ENCODE results near the gene OR1J4. TPM values are rescaled to one million over a fixed set of nuclear protein-coding genes. Genes with fewer than 3 reads are reported as not detected.

OR1J4 gene
- total RNA-seq, 1 donor from 2014 or later: not detected

DNA sequence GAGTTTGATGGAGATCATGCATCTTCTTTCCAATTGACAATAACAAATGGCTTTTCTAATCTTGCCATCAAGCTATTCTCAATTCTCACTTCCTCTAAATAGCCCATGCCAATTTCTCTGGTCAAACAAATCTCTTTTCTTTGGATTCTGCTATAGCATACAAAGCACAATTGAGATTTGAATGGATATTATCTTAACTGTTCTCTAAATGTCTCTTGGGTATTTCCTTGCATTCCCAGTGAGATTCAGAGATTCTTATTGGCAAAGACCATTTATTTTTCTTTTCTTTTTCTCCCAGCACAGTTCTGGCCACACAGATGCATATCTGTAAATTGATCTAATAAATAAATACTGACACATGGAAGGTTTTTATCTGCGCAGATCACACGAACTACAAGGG, 33.9 kb downstream of the OR1J4 start, which contains the start of gene OR1N2:
OR1N2 (plus strand) TSS at position 301 of the 400 bp plus-strand sequence. CDS start 100 bp downstream, outside the sequence.
- DNase-seq (ENCODE audit: low read depth): no peak
- peaks cover 4% of the 10 kb centered on the region for H3K27me3 ChIP-seq (ENCODE audit: control insufficient read depth, insufficient read depth, low read length)
- H3K4me3 ChIP-seq (ENCODE audit: low read depth, low read length): no peak within 1 kb of the TSS
- TF ChIP-seq, protein P1, sequence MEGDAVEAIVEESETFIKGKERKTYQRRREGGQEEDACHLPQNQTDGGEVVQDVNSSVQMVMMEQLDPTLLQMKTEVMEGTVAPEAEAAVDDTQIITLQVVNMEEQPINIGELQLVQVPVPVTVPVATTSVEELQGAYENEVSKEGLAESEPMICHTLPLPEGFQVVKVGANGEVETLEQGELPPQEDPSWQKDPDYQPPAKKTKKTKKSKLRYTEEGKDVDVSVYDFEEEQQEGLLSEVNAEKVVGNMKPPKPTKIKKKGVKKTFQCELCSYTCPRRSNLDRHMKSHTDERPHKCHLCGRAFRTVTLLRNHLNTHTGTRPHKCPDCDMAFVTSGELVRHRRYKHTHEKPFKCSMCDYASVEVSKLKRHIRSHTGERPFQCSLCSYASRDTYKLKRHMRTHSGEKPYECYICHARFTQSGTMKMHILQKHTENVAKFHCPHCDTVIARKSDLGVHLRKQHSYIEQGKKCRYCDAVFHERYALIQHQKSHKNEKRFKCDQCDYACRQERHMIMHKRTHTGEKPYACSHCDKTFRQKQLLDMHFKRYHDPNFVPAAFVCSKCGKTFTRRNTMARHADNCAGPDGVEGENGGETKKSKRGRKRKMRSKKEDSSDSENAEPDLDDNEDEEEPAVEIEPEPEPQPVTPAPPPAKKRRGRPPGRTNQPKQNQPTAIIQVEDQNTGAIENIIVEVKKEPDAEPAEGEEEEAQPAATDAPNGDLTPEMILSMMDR (IDR thresholded peaks at IDR 0.05; ENCODE audit: insufficient read depth, low read length, poor library complexity, severe bottlenecking): no peak
- no peaks in the 10 kb centered on the region for H3K36me3 ChIP-seq (ENCODE audit: control insufficient read depth, insufficient read depth, low read length)

DNA sequence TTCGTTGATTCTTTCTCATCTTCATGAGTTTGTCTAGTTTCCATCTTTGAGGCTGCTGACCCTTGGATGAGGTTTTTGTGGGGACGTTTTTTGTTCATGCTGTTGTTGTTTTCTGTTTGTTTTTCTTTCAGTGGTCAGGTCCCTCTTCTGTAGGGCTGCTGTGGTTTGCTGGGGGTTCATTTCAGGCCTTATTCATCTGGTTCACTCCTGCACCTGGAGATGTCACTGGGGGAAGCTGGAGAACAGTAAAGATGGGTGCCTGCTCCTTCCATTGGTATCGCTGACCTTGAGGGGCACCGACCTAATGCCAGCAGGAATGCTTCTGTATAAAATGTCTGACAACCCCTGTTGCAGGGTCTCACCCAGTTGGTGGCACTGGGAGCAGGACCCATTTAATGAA, 42.5 kb downstream of the OR1J4 start:
- no peaks in the 10 kb centered on the region for H3K36me3 ChIP-seq (ENCODE audit: control insufficient read depth, insufficient read depth, low read length)
- no peaks in the 10 kb centered on the region for H3K27me3 ChIP-seq (ENCODE audit: control insufficient read depth, insufficient read depth, low read length)
- DNase-seq (ENCODE audit: low read depth): no peak
- H3K4me3 ChIP-seq (ENCODE audit: low read depth, low read length): no peak overlapping the region
- TF ChIP-seq, protein P1 (IDR thresholded peaks at IDR 0.05; ENCODE audit: insufficient read depth, low read length, poor library complexity, severe bottlenecking): no peak

DNA sequence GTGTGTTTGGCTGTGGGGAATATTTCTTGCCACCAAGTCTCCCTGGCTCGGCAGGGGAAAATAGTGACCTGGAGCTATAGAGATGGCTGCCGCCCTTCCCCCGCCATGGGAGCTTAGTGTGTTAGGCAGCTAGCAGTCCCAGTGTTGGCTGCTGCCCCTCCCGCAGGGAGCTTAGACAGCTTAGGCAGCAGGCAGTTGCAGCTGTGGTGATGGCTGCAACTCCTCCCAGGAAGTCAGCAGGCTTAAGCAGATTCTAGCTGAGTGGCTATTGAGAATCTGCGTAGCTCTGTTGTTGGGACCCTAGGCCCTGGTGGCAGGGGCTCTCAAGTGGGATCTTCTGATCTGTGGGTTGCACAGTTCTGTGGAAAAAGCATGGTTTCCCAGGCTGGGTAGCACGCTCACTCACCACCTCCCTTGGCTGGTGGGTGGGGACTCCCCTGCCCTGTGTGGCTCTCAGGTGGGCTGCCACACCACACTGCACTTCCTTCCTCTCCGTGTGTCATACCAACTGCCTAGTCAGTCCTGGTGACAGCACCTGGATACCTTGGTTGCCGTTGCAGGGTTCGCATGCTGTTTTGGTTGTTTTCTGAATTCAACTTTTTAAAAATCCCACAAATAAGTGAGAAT, 43.3 kb downstream of the OR1J4 start:
- Histone ChIP-seq H3K4me3 (ENCODE audit: low read depth, low read length) (no peak overlapping the region), H3K27me3 (ENCODE audit: control insufficient read depth, insufficient read depth, low read length) (no peaks in the 10 kb centered on the region), H3K36me3 (ENCODE audit: control insufficient read depth, insufficient read depth, low read length) (no peaks in the 10 kb centered on the region)
- TF ChIP-seq, protein P1 (IDR thresholded peaks at IDR 0.05; ENCODE audit: insufficient read depth, low read length, poor library complexity, severe bottlenecking): no peak
- DNase-seq (ENCODE audit: low read depth): no peak

DNA sequence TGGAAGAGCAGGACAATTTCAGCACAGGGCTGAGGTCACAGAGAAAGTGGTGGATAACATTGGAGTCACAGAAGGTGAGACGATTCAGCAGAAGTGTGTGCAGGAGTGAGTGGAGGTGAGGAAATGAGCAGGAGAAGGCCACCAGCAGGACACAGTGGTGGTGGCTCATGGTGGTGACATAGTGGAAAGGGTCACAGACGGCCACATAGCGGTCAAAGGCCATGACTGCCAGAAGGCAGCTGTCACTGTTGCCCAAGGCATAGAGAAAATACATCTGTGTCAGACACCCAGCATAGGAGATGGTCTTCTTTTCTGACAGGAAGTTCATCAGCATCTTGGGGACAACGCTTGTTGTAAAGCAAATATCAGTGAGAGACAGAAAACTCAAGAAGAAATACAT, 49.0 kb downstream of the OR1J4 start:
- Histone ChIP-seq H3K27me3 (ENCODE audit: control insufficient read depth, insufficient read depth, low read length) (no peaks in the 10 kb centered on the region), H3K36me3 (ENCODE audit: control insufficient read depth, insufficient read depth, low read length) (no peaks in the 10 kb centered on the region), H3K4me3 (ENCODE audit: low read depth, low read length) (no peak overlapping the region)
- TF ChIP-seq, protein P1 (IDR thresholded peaks at IDR 0.05; ENCODE audit: insufficient read depth, low read length, poor library complexity, severe bottlenecking): no peak
- DNase-seq (ENCODE audit: low read depth): no peak

Other genes starting within 250 kb of the OR1J4 start
- gene PTGS1, start 148.1 kb upstream of the OR1J4 start, total RNA-seq: 0.04 and 0.07 TPM in 2 replicates
- gene OR1J1, start 41.2 kb upstream of the OR1J4 start, total RNA-seq: not detected in 2 replicates
- not detected in 2 replicates for gene OR1J2, start 8.3 kb upstream of the OR1J4 start, total RNA-seq
- not detected in 2 replicates for gene OR1N1, start 8.2 kb downstream of the OR1J4 start, total RNA-seq
- not detected in 2 replicates for gene OR1N2, start 34.0 kb downstream of the OR1J4 start, total RNA-seq
- 0.67 TPM in 1 of 2 replicates, not detected in the other for gene OR1L8, start 64.2 kb downstream of the OR1J4 start, total RNA-seq
- not detected in 2 replicates for gene OR1Q1, start 95.6 kb downstream of the OR1J4 start, total RNA-seq
- gene OR1B1, start 138.5 kb downstream of the OR1J4 start, total RNA-seq: not detected in 2 replicates
- gene OR1L1, start 142.6 kb downstream of the OR1J4 start, total RNA-seq: not detected in 2 replicates
- not detected in 2 replicates for gene OR1L3, start 156.0 kb downstream of the OR1J4 start, total RNA-seq
- gene OR1L4, start 204.8 kb downstream of the OR1J4 start, total RNA-seq: not detected in 2 replicates
- gene OR1L6, start 223.2 kb downstream of the OR1J4 start, total RNA-seq: not detected in 2 replicates

Data from kidney epithelial cell (primary cell).